Esophagus muscularis mucosa (tissue), 4 donors: Measurements from ENCODE around the gene DOCK6.

Experiments
- EP300 ChIP-seq: sonication (generic); formaldehyde crosslinking; IDR thresholded peaks from one replicate; pipeline ENCODE4 v1.6.1; 2017; ENCODE audit warnings: antibody characterized with exemption
- POLR2A ChIP-seq: fragments of 450-650 bp; IDR thresholded peaks from one replicate; pipeline ENCODE4 v1.6.1; 2017; ENCODE audit warnings: antibody characterized with exemption, moderate library complexity, mild to moderate bottlenecking, low read depth
- TF ChIP-seq, protein P1 (sequence below), 3 experiments: fragments of 200-600 bp in 2 of 3; fragments of 450-650 bp in 1 of 3; sonication (generic) in 2 of 3; IDR thresholded peaks; one replicate each; pipeline ENCODE4 v1.5.1; 2017 to 2019; ENCODE audit warnings: antibody characterized with exemption in 3 of 3, mild to moderate bottlenecking in 2 of 3, moderate library complexity in 1 of 3

DNA sequence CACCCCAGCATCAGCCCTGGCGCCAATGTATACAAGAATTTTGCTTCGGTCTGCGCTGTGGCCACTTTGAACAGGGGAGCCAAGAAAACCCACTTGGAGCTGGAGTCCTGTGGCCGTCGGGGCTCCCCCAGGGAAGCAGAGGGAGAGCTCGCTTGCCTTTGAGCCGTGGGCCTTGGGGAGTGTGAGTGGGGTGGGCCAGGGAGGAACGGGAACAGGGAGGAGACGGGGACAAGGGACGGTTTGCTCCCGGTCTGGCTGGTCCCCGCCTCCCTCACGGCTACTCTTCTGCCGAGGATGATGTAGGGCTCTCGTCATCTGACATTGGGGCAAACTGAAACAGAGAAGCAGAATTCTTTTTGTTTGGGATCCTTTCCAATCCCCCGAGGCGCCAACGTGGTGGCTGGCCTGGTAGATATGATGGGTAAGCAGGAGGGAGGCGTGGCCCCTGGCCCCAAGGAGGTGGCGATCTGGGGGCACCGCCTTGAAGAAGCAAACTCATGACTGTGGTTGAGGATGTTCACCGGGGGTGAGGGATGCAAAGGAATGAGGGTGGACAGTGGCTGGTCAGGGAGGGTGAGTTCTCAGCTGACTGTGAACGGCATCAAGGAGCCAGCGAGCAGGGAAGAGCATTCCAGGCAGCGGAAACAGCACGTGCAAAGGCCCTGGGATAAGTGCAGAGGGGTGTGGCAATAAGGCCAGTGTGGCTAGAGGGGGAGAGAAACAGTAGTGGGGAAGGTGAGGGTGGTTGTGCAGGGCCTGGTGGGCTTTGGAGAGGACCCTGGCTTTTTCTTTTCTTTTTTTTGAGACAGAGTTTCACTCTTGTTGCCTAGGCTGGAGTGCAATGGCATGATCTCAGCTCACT, 95.8 kb downstream of the DOCK6 start:
- TF ChIP-seq, protein P1, sequence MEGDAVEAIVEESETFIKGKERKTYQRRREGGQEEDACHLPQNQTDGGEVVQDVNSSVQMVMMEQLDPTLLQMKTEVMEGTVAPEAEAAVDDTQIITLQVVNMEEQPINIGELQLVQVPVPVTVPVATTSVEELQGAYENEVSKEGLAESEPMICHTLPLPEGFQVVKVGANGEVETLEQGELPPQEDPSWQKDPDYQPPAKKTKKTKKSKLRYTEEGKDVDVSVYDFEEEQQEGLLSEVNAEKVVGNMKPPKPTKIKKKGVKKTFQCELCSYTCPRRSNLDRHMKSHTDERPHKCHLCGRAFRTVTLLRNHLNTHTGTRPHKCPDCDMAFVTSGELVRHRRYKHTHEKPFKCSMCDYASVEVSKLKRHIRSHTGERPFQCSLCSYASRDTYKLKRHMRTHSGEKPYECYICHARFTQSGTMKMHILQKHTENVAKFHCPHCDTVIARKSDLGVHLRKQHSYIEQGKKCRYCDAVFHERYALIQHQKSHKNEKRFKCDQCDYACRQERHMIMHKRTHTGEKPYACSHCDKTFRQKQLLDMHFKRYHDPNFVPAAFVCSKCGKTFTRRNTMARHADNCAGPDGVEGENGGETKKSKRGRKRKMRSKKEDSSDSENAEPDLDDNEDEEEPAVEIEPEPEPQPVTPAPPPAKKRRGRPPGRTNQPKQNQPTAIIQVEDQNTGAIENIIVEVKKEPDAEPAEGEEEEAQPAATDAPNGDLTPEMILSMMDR (IDR thresholded peaks at IDR 0.05): no peak
- peak; percentile 23 for TF ChIP-seq EP300
- no peak for TF ChIP-seq POLR2A
